K562 (cell line): Measurements from ENCODE around the gene SIGLEC7. TPM values are rescaled to one million over a fixed set of nuclear protein-coding genes. Genes with fewer than 3 reads are reported as not detected.

Experiments
- ARHGAP35 ChIP-seq: fragments of 450-650 bp; IDR thresholded peaks from 2 replicates; pipeline ENCODE4 v1.6.1; 2018; ENCODE audit not compliant: partially characterized antibody
- ARID4B ChIP-seq: sonication (generic); formaldehyde crosslinking; IDR thresholded peaks from 2 replicates; pipeline ENCODE4 v1.8.0; 2022; ENCODE audit warnings: mild to moderate bottlenecking, missing genetic modification reagents
- CHAMP1 ChIP-seq: fragments of 450-650 bp; IDR thresholded peaks from 2 replicates; pipeline ENCODE4 v1.6.1; 2016; ENCODE audit warnings: mild to moderate bottlenecking
- CREB5 ChIP-seq: fragments of 250-450 bp; sonication (Bioruptor Pico); IDR thresholded peaks from 2 replicates; pipeline ENCODE4 v1.5.0; 2020; ENCODE audit warnings: mild to moderate bottlenecking
- FIP1L1 ChIP-seq: fragments of 200-400 bp; formaldehyde crosslinking; IDR thresholded peaks from 2 replicates; pipeline ENCODE4 v1.6.1; 2018; ENCODE audit warnings: mild to moderate bottlenecking, low read depth, low read length; ENCODE audit not compliant: poor library complexity, severe bottlenecking
- FOXP4 ChIP-seq: sonication (generic); formaldehyde crosslinking; IDR thresholded peaks from 2 replicates; pipeline ENCODE4 v1.8.0; 2022; ENCODE audit warnings: mild to moderate bottlenecking, missing genetic modification reagents, borderline replicate concordance
- L3MBTL2 ChIP-seq: fragments of 450-650 bp; IDR thresholded peaks from 2 replicates; pipeline ENCODE4 v1.6.1; 2016; ENCODE audit warnings: mild to moderate bottlenecking, moderate library complexity
- NFIC ChIP-seq: fragments of 450-650 bp; IDR thresholded peaks from 2 replicates; pipeline ENCODE4 v1.6.1; 2017; ENCODE audit warnings: mild to moderate bottlenecking, inconsistent platforms
- NFRKB ChIP-seq: fragments of 450-650 bp; IDR thresholded peaks from 2 replicates; pipeline ENCODE4 v1.6.1; 2016; ENCODE audit warnings: low read depth
- POLR2B ChIP-seq: fragments of 450-650 bp; IDR thresholded peaks from 2 replicates; pipeline ENCODE4 v1.6.1; 2018; ENCODE audit warnings: low read depth; ENCODE audit not compliant: partially characterized antibody
- SAFB2 ChIP-seq: fragments of 200-400 bp; formaldehyde crosslinking; IDR thresholded peaks from 2 replicates; pipeline ENCODE4 v1.6.1; 2018; ENCODE audit warnings: borderline replicate concordance, low read length, low read depth, moderate library complexity; ENCODE audit not compliant: severe bottlenecking
- SUPT5H ChIP-seq: fragments of 450-650 bp; IDR thresholded peaks from 2 replicates; pipeline ENCODE4 v1.6.1; 2016
- ZBTB12 ChIP-seq: fragments of 250-450 bp; sonication (Bioruptor Pico); IDR thresholded peaks from 2 replicates; pipeline ENCODE4 v1.4.0; 2020
- ZNF436 ChIP-seq: fragments of 250-450, 450-650 bp; sonication (Bioruptor Pico); formaldehyde crosslinking; IDR thresholded peaks from 2 replicates; pipeline ENCODE4 v1.7.0; 2020; ENCODE audit warnings: mild to moderate bottlenecking
- polyA plus RNA-seq, 8 experiments: library from polyadenylated mRNA; depleted of rRNA in 4 of 8; stranded (reverse) in 5 of 8; unstranded in 3 of 8; fragments of >200 nt; fragmentation: Nextera tagmentation in 2 of 8; fragmentation: Illumina TruSeq in 1 of 8; extraction: Ambion mirVana in 2 of 8; extraction: Trizol in 1 of 8; gene quantifications; 2 replicates each; pipeline versions ENCODE4 v1.2.1 to v1.2.3, GENCODE V29; 2011 to 2014; ENCODE audit warnings: inconsistent platforms in 1 of 8, missing spikeins in 1 of 8
- total RNA-seq, 7 experiments: library from RNA; depleted of rRNA in 6 of 7; stranded (reverse); fragments of >200 nt in 6 of 7; fragmentation: Illumina TruSeq in 2 of 7; extraction: Trizol in 2 of 7; gene quantifications; 2 replicates each; pipeline versions ENCODE4 v1.2.1 to v1.2.3, GENCODE V29; 2011 to 2021; ENCODE audit warnings: low replicate concordance in 1 of 7

SIGLEC7 gene
- total and polyA plus RNA-seq, 9 of the 15 experiments (the other 6 are each of a cell fraction or from before 2014, with no cell fraction given), result 0.10 to 0.12 TPM; not detected in 7

GRCh38 chr19:51131780-51132680 lies 10.1 kb upstream of the SIGLEC7 start (continued):
- TF ChIP-seq CHAMP1, result no peak
- no peak for TF ChIP-seq SUPT5H
- TF ChIP-seq NFIC, result 0 out of 2 replicates have a peak, but pooled peaks have one; percentile 5
- TF ChIP-seq L3MBTL2, result peak; percentile 78
- no peak for TF ChIP-seq ZBTB12
- no peak for TF ChIP-seq NFRKB
- TF ChIP-seq POLR2B, result no peak
- no peak for TF ChIP-seq ZNF436
- no peak for TF ChIP-seq CREB5 (CRISPR knock-in tag)
- TF ChIP-seq ARHGAP35, result no peak
- peak; percentile 53; the same call in 1 of the 2 replicates for TF ChIP-seq FOXP4 (CRISPR knock-in tag)
- TF ChIP-seq ARID4B (CRISPR knock-in tag), result no peak
- no peak for TF ChIP-seq SAFB2
- TF ChIP-seq FIP1L1, result no peak
